Left lung (tissue), 10 donors: Measurements from ENCODE around the gene PLEKHJ1. TPM values are rescaled to one million over a fixed set of nuclear protein-coding genes. Genes with fewer than 3 reads are reported as not detected.
"Not testable (repeated sequence)": the region's sequence is repeated elsewhere in the genome, so short reads cannot be mapped to it uniquely, and the experiment has no call there.

Source experiments
- ATAC-seq: fragments of 200-7000 bp; cut with Tn5 transposase; one replicate; pipeline ENCODE4 v1.9.1; 2020; ENCODE audit warnings: moderate library complexity
- DNase-seq, 4 donors: peaks; one replicate each; pipeline ENCODE4 v3.0.0-alpha.2; 2013 to 2020
- H3K27ac ChIP-seq, 2 donors: fragments of 200-600 bp; sonication (generic) in 1 of 2; one replicate each; pipeline versions ENCODE4 v1.5.0 to v1.8.0; 2020 to 2021
- H3K27me3 ChIP-seq, 2 donors: fragments of 200-600 bp; sonication (generic) in 1 of 2; one replicate each; pipeline versions ENCODE4 v1.5.0 to v1.8.0; 2020 to 2021
- H3K36me3 ChIP-seq, 2 donors: fragments of 200-600 bp; sonication (generic) in 1 of 2; one replicate each; pipeline versions ENCODE4 v1.5.0 to v1.8.0; 2020 to 2021
- H3K4me1 ChIP-seq, 2 donors: fragments of 200-600 bp; one replicate each; pipeline ENCODE4 v1.8.0; 2021
- H3K4me3 ChIP-seq, 2 donors: fragments of 200-600 bp; sonication (generic) in 1 of 2; one replicate each; pipeline versions ENCODE4 v1.5.0 to v1.8.0; 2020 to 2021; ENCODE audit warnings: mild to moderate bottlenecking in 1 of 2
- H3K9me3 ChIP-seq, 2 donors: fragments of 200-600 bp; sonication (generic) in 1 of 2; one replicate each; pipeline versions ENCODE4 v1.5.0 to v1.8.0; 2020 to 2021
- intact Hi-C, 2 donors: fragments of 100-400 bp; cut with DNase I; formaldehyde crosslinking; loops; one replicate each; pipeline versions ENCODE4 v1.11.2 to v1.14.2; 2022
- polyA plus RNA-seq, 6 donors: library from polyadenylated mRNA; unstranded; fragments of 120-200 nt; gene quantifications; one replicate each; pipeline ENCODE4 v1.2.1, GENCODE V29; 2013; ENCODE audit not compliant: insufficient read length in 6 of 6
- total RNA-seq, 2 donors: library from RNA; stranded (reverse); fragmentation: NEBNext Ultra II Directional; extraction: Animal tissue kit (Norgen Biotek cat#: 25700); gene quantifications; one replicate each; pipeline ENCODE4 v1.2.1, GENCODE V29; 2021
- TF ChIP-seq, protein P1 (sequence below), 2 donors: fragments of 200-600 bp; sonication (generic) in 1 of 2; IDR thresholded peaks; one replicate each; pipeline versions ENCODE4 v1.5.0 to v1.8.0; 2021; ENCODE audit warnings: antibody characterized with exemption in 2 of 2
- donor health status: DM: no; HTN: yes; CAD: no.
- donor health status: DM: no; HTN: no; CAD: no.

The PLEKHJ1 gene
- total and polyA plus RNA-seq, 8 donors = 44.0 to 74.4 (median 56.5) TPM

DNA sequence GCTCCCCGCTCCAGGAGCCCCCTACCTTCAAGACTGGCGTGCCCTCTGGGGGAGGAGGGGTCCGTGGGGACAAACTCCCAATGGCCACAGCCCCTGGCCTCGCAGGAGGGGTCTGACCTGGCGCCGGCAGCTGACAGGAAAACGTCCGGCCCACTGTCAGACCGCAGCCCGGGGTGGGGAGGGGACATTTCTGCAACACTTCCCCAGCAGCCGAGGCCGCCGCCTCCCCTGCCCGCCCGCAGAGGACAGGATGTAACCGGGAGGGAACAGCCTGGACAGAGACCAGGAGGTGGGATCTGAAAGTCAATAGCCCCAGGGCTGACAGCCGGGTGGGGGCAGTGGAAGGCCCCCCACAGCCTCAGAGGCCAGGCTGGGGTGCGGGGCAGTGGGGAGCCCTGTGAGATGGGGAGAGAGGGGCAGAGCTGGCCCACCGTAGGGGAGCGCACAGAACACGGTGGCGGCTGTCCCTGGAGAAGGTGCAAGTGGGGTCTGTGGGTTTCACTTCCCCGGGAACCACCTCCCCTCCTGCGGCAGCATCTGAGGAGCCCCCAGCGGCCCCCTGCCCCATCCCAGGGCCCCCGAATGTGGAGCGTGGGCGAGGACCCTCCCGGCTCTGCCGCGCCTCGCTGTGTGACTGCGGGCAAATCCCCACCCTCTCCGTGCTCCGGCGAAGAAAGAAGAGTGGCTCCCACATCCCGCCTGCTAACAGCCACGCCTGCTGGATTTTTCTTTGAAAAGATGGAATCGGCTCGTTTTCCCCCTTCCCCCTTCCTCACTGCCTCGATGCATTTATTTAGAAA lies 46.1 kb upstream of the PLEKHJ1 start, which contains the start of gene PEAK3:
TSS of gene PEAK3 (minus strand) at position 114 of the 800 bp plus-strand sequence. CDS start 1,244 bp downstream, outside the sequence.
- H3K27ac ChIP-seq = peak within 1 kb of the TSS; percentile 54 to 84
- peaks cover 0 to 12% of the 10 kb centered on the region in 2 donors for H3K36me3 ChIP-seq
- no peaks in the 10 kb centered on the region for H3K9me3 ChIP-seq
- TF ChIP-seq, protein P1, sequence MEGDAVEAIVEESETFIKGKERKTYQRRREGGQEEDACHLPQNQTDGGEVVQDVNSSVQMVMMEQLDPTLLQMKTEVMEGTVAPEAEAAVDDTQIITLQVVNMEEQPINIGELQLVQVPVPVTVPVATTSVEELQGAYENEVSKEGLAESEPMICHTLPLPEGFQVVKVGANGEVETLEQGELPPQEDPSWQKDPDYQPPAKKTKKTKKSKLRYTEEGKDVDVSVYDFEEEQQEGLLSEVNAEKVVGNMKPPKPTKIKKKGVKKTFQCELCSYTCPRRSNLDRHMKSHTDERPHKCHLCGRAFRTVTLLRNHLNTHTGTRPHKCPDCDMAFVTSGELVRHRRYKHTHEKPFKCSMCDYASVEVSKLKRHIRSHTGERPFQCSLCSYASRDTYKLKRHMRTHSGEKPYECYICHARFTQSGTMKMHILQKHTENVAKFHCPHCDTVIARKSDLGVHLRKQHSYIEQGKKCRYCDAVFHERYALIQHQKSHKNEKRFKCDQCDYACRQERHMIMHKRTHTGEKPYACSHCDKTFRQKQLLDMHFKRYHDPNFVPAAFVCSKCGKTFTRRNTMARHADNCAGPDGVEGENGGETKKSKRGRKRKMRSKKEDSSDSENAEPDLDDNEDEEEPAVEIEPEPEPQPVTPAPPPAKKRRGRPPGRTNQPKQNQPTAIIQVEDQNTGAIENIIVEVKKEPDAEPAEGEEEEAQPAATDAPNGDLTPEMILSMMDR (IDR thresholded peaks at IDR 0.05) = no peak
- peaks cover 0 to 13% of the 10 kb centered on the region in 2 donors for H3K27me3 ChIP-seq
- intact Hi-C loops = no loop called here
- peaks cover 3 to 58% of the 10 kb centered on the region in 2 donors for H3K4me1 ChIP-seq
- H3K4me3 ChIP-seq = peak within 1 kb of the TSS; percentile 17 to 50
- DNase-seq = peak in 3 of 4 donors; percentile 79 to 98 (median 91)
- ATAC-seq = peak; percentile 89

DNA sequence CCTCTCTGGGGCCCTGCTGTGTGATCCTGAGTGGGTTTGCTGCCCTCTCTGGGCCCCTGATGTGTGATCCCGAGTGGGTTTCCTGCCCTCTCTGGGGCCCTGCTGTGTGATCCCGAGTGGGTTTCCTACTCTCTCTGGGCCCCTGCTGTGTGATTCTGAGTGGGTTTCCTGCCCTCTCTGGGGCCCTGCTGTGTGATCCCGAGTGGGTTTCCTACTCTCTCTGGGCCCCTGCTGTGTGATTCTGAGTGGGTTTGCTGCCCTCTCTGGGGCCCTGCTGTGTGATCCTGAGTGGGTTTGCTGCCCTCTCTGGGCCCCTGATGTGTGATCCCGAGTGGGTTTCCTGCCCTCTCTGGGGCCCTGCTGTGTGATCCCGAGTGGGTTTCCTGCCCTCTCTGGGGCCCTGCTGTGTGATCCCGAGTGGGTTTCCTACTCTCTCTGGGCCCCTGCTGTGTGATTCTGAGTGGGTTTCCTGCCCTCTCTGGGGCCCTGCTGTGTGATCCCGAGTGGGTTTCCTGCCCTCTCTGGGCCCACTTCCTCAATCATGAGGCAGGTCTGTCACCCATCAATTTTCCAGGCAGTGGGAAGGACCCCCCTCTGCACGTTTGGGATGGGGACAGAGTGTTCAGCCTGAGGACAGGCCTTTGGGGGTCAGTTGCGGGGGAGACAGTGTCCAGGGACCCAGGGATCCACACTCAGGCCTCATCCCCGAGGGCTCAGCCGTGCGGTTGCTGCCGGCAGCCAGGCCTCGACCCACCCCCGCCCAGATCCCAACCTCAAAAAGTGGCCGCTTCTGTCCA lies 45.3 kb upstream of the PLEKHJ1 start:
- Histone ChIP-seq H3K27me3 (peaks cover 0 to 12% of the 10 kb centered on the region in 2 donors), H3K27ac (peak overlapping the region; percentile 54 to 84), H3K4me1 (peaks cover 3 to 53% of the 10 kb centered on the region in 2 donors), H3K36me3 (peaks cover 0 to 20% of the 10 kb centered on the region in 2 donors), H3K4me3 (peak overlapping the region; percentile 5 to 50)
- DNase-seq, intact Hi-C loops, H3K9me3 ChIP-seq: not testable (repeated sequence)
- ATAC-seq = peak; percentile 25

DNA sequence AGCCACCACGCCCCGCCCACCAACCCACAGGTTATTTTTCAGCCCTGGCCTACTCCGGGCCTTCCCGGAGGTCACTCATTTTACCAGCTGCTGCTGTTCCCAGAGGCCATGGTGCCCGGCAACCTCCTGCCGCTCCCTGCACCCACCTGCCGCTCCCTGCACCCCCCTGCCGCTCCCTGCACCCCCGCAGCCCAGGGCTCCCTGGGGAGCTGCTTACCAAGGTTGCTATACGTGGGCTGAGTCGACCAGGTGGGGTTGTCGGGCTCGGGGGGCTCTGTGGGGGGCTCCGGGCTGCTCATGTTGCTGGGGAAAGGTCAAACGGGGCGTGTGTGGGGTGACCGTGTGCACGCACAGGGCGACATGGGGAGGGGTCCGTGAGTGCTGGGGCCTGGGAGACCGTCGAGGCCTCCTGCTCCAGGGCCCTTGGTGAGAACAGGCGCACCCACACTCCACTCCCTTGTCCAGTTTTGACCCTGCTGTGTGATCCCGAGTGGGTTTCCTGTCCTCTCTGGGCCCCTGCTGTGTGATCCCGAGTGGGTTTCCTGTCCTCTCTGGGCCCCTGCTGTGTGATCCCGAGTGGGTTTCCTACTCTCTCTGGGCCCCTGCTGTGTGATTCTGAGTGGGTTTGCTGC lies 44.6 kb upstream of the PLEKHJ1 start:
- Histone ChIP-seq H3K36me3 (peaks cover 0 to 27% of the 10 kb centered on the region in 2 donors), H3K4me1 (peaks cover 3 to 54% of the 10 kb centered on the region in 2 donors), H3K9me3 (no peaks in the 10 kb centered on the region), H3K27ac (peak overlapping the region in 1 of 2 donors; percentile 28), H3K4me3 (peak overlapping the region in 1 of 2 donors; percentile 25), H3K27me3 (peaks cover 0 to 8% of the 10 kb centered on the region in 2 donors)
- TF ChIP-seq, protein P1 (IDR thresholded peaks at IDR 0.05) = no peak
- DNase-seq = no peak
- intact Hi-C loops = no loop called here
- no peak for ATAC-seq

DNA sequence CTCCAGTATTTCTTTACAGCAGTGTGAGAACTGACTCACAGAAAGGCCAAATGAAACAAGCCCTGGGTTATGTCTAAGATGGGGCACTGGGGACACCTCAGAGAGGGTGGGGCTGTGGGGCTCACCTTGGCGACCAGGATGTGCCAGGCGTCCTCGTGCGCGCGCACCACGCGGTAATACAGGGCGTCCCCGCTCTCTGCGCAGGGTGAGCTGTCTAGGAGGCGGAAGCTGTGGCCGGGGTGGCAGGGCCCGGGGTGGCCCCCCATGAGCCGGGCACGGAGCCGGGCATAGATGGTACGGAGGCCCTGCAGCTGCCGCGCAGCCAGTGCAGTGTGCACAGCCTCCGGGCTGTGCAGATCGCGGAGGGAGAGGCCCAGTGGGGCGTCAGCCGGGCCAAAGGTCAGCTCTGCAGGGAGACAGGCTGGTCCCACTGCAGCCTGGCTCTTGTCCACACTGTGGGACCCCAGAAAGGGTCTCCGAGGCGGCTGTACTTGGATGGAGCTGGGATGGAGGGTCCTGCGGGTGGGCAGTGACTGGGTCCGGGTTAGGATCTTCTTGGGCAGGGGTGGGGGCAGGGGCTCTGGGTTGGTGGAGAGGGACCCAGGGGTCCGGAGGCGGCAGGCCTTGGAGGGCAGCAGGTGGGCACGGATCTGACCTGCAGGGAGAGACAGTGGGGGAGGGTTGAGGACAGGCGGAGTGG lies 42.5 kb upstream of the PLEKHJ1 start:
- intact Hi-C loops = loop anchor here in 1 of 2 donors (10.0 kb wide), 1 partner anchor 106 kb away; no protein-coding TSS in a partner anchor
- no peak overlapping the region for H3K27ac ChIP-seq
- peaks cover 0 to 8% of the 10 kb centered on the region in 2 donors for H3K27me3 ChIP-seq
- H3K4me3 ChIP-seq = no peak overlapping the region
- TF ChIP-seq, protein P1 (IDR thresholded peaks at IDR 0.05) = no peak
- DNase-seq (no peak), ATAC-seq (no peak)
- H3K36me3 ChIP-seq = peaks cover 0 to 37% of the 10 kb centered on the region in 2 donors
- H3K4me1 ChIP-seq = peaks cover 17 to 60% of the 10 kb centered on the region in 2 donors
- H3K9me3 ChIP-seq = no peaks in the 10 kb centered on the region

DNA sequence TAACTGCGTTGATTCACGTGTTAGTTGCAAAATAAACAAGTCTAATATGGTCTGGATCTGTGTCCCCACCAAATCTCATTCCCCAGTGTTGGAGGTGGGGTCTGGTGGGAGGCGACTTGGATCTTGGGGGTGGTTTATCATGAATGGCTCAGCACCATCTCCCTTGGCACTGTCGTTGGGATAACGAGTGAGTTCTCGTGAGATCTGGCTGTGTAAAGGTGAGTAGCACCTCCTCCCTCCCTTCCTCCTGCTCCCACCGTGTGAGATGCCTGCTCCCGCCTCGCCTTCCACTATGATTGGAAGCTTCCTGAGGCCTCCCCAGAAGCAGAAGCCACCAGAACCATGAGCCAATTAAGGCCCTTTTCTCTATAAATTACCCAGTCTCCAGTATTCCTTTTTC lies 41.0 kb upstream of the PLEKHJ1 start:
- intact Hi-C loops = loop anchor here in 1 of 2 donors (10.0 kb wide), 1 partner anchor 108 kb away; no protein-coding TSS in a partner anchor

More for the DNA sequence above, 41.0 kb upstream of the PLEKHJ1 start:
- Histone ChIP-seq H3K36me3 (peaks cover 0 to 52% of the 10 kb centered on the region in 2 donors), H3K9me3 (no peaks in the 10 kb centered on the region), H3K4me3 (no peak overlapping the region), H3K27ac (no peak overlapping the region), H3K4me1 (peaks cover 27 to 61% of the 10 kb centered on the region in 2 donors), H3K27me3 (peaks cover 0 to 3% of the 10 kb centered on the region in 2 donors)
- ATAC-seq (no peak), DNase-seq (no peak)
- TF ChIP-seq, protein P1 (IDR thresholded peaks at IDR 0.05) = no peak
